ENCODE results near the gene TFPT.

The TFPT gene

GRCh38 chr19:54114340-54115108 is 933 bp downstream of the TFPT start:
- no peak for DNase-seq (ENCODE audit: low read depth)
- H3K4me3 ChIP-seq (ENCODE audit: low read length), result peak overlapping the region; percentile 99
- TF ChIP-seq CTCF (conservative IDR thresholded peaks at IDR 0.05; ENCODE audit: low read depth, low read length), result no peak

GRCh38 chr19:54109651-54110050 is 5.8 kb downstream of the TFPT start:
- no peak for TF ChIP-seq CTCF (conservative IDR thresholded peaks at IDR 0.05; ENCODE audit: low read depth, low read length)
- H3K4me3 ChIP-seq (ENCODE audit: low read length), result no peak overlapping the region
- DNase-seq (ENCODE audit: low read depth), result no peak

- H3K4me3 ChIP-seq (ENCODE audit: low read length), result no peak overlapping the region
- TF ChIP-seq CTCF (conservative IDR thresholded peaks at IDR 0.05; ENCODE audit: low read depth, low read length), result no peak
- DNase-seq (ENCODE audit: low read depth), result no peak
Measured at GRCh38 chr19:54108496-54108895, 7.0 kb downstream of the TFPT start.

GRCh38 chr19:54107876-54108490 is 7.5 kb downstream of the TFPT start:
- TF ChIP-seq CTCF (conservative IDR thresholded peaks at IDR 0.05; ENCODE audit: low read depth, low read length), result no peak
- no peak overlapping the region for H3K4me3 ChIP-seq (ENCODE audit: low read length)
- no peak for DNase-seq (ENCODE audit: low read depth)

- no peak for TF ChIP-seq CTCF (conservative IDR thresholded peaks at IDR 0.05; ENCODE audit: low read depth, low read length)
- no peak for DNase-seq (ENCODE audit: low read depth)
- H3K4me3 ChIP-seq (ENCODE audit: low read length), result no peak overlapping the region
Measured at GRCh38 chr19:54106716-54107115, 8.7 kb downstream of the TFPT start.

- DNase-seq (ENCODE audit: low read depth), result no peak
- no peak for TF ChIP-seq CTCF (conservative IDR thresholded peaks at IDR 0.05; ENCODE audit: low read depth, low read length)
- no peak overlapping the region for H3K4me3 ChIP-seq (ENCODE audit: low read length)
Measured at GRCh38 chr19:54105796-54106195, 9.7 kb downstream of the TFPT start.

Measured in retinal pigment epithelial cell (primary cell).